Activated CD4-positive, alpha-beta T cell treated with anti-CD3 and anti-CD28 coated beads for 24 hours (primary cell): Measurements from ENCODE around the gene ENDOV.

Experiments used
- DNase-seq, 2 donors: peaks; one replicate each; pipeline ENCODE4 v3.0.0-alpha.2; 2020; ENCODE audit warnings: low read depth in 2 of 2

ENDOV gene

DNA sequence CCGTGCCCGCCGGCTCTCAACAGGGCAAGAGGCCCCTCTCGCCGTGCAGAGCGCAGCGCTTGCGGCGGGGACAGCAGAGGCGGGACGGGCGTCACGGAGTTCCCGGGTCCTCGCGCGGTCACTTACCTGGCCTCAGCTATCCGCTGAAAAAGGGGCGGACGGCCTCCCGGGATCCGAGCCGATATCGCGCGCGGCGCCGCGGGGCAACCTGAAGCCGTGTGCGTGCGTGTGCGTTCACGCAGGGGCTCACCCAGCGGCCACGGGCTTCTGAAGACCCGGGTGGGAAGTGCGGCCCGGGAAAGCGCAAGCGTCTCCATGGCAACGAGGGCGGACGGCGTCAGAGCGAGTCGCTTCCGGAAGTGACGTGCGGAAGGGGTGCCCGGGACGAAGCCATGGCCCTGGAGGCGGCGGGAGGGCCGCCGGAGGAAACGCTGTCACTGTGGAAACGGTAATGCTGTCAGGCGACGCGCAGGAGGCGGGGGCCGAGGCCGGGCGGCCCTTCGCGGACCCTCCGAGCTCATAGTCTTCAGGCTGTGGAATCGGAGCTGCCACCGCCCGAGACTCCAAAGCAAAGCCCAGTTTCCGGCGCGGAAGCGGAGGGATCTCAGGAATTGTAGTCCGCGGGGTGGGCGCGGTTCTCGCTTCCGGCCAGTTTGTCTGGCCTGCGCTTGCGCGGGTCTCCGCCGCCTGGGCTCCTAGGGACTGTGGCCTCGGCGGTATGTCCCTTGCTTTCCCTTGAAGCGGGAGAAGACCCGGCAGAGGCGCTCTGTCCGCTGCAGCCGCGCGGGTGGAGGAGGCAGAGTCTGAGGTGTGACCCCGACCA lies at the start of gene ENDOV:
Gene ENDOV, plus strand, starts transcription at position 365 of the 823 bp plus-strand sequence. Its CDS starts 28 bp downstream, at position 393.
- peak; percentile 88 to 91 for DNase-seq

GRCh38 chr17:80365983-80366382 lies 49.0 kb upstream of the ENDOV start:
- DNase-seq: no peak

- DNase-seq: no peak
These were observed 47.5 kb upstream of the ENDOV start for GRCh38 chr17:80367503-80367902.

GRCh38 chr17:80371196-80371595 lies 43.8 kb upstream of the ENDOV start:
- no peak for DNase-seq

DNA sequence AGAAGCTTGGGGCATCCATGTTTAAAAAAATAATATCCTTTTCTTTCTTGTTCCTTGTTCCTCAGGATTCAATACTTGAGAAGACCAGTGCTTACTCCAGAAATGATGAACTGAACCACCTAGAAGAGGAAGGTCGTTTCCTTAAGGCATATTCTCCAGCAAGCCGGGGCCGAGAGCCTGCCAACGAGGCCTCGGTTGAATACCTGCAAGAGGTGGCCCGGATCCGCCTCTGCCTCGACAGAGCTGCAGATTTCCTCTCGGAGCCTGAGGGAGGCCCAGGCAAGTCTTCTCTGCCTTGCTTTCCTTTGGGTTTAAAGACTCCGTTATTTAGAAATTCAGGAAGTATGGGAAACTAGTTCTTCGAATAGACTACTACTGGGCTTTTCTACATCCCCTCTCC lies 42.5 kb upstream of the ENDOV start:
- no peak for DNase-seq

- no peak for DNase-seq
These were observed 41.9 kb upstream of the ENDOV start for GRCh38 chr17:80372922-80373570.

DNA sequence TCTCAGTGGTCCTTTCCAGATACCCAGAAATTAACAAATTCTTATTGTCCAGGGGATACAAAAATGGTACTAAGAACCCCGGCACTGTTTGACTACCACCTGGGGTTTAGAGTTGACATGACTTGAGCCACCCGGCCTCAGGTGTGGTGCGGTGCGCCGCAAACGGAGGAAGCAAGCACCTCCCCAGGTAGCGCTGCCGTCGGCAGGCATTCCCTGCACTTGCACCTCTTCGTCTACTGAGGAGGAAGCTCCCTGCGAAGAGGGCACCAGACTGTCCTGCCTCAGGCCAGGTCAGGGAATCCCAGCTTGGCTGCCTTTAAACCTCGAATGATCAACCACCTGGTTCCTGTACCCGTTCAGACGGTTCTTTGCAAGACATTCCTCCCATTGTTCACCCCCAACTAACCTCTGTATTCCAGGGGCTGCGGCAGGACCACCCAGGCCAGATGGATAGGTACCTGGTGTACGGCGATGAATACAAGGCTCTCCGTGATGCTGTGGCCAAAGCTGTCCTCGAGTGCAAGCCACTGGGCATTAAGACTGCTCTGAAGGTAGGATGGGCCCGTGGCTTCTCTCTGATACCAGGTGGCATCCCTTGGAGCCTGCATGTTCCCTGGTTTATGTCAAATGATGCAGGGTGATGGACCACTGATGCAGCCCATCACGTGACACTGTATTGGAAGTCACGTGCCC lies 40.8 kb upstream of the ENDOV start:
- DNase-seq: no peak

GRCh38 chr17:80374732-80375585 lies 40.0 kb upstream of the ENDOV start:
- DNase-seq: no peak

DNA sequence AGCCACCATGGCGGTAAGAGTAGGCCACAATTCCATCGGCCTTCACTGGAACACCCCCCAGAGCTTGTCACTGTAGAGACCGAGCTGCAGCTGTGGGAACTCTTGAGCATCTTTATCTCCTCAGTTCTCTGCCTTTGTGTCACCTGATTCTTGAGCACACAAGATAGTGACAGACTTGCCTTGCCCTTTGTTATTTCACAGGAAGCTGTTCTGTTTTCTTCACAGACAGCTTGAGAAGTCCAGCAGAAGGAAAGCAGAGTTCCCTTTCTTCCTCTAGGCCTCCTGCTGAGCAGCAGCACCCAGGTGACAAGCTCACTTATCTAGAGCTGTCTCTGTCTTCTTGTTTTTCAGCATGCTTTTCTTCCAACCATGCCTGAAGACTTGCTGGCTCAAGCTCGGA lies 38.4 kb upstream of the ENDOV start:
- no peak for DNase-seq

DNA sequence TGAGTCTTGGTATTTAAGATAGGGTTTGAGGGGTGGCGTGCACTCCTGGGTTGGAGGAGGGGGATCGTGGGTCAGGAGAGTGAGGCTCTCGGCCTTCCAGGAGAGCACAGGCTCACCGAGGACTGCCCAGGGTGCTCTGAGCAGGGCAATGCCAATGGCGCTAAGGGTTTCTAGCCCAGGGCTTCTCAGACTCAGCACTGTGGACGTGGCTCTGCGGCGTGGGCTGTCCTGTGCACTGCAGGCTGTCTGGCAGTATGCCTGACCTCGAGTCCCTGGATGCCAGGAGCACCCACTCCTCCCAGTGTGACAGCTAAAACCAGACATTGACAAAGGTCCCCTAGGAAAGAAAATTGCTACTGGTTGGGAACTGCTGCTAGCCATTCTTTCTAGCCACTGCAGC lies 37.2 kb upstream of the ENDOV start:
- DNase-seq: no peak

DNA sequence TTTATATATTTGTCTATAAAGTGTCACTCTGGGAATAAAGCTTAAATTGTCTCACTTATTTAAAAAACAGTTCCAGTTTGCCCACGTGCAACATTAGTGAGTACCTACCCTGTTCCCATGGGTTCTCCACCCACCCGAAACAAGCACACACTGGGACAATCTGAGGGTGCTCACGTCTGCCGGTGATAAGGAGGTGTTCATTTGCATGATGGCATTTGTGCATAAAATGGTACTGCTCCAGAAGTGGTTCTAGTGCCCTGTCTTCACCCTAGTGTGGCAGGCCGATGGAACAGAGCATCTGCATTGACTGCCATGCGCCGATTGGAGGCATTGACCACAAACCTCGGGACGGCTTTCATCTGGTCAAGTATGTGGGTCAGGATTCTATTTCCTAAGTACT lies 35.6 kb upstream of the ENDOV start:
- no peak for DNase-seq

DNA sequence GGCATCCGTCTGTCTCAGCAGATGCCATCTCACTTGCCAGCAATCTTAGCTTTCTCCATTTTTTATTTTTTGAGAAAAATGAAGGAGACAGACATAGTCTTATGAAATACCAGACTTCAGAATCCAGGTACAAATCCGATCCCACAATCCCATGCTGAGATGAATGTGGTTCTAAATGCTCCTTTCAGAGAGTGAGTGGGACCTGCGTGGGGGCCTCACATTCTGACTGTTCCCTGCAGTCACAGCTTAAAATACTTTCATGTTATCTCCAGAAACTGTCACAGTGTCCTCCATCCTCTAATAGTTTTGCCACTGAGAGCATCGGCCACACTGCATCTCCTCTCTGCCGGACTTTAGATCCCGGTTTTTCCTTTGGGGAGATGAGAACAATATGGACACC lies 34.9 kb upstream of the ENDOV start:
- DNase-seq: no peak

DNA sequence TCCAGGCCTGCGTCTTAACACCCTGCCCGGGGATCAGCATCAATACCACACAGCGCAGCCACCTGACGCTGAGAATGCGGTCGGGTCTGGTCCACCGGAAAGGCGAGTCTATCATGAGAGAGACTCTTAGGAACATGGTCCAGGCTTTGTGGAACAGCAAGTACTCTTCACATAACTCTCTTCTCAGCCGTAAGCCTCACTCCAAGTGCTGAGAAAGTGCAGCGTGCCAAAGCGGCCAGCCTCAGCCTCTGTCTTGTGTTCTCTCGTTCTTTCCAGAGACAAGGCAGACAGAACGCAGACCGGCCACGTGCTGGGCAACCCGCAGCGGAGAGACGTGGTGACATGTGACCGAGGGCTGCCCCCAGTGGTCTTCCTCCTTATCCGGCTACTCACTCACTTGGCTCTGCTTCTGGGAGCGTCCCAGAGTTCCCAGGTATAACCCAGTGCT lies 34.4 kb upstream of the ENDOV start:
- DNase-seq: no peak

DNA sequence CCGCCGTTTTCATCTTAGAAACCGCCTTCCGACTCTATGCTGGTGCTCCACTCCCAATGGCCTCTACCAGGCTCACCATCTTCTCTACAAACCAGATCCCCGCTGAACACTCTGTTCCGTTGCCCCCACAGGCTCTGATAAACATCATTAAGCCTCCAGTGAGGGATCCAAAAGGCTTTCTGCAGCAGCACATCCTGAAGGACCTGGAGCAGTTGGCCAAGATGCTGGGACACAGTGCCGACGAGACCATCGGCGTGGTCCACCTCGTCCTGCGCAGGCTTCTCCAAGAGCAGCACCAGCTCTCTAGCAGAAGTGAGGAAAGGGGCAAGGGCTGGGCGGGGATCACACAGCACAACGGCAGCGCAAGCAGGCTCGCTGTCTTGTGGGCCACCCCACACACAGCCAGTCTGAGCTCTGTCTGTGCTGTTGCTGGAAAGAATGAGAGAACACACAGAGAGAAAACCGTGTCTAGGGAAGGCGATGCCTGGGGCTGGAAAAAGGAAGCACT lies 33.5 kb upstream of the ENDOV start:
- DNase-seq: no peak

GRCh38 chr17:80382446-80382845 lies 32.5 kb upstream of the ENDOV start:
- DNase-seq: no peak

DNA sequence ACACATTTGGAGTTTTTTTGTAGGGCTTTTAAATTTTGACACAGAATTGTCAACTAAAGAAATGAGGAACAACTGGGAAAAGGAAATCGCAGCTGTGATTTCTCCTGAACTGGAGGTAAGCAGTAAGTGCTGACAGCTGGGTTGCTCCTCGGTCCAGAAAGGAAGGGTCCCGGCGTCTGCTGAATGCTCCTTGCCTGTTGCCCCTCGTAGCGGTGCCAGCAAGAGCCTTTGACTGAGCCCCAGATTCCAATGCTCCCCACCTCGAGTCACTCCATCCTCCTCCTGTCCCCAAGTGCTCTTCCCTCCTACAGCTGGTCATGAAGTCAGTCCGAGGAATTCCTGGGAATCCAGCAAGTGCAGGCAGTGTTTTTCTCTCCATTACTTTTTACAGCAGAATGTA lies 32.0 kb upstream of the ENDOV start:
- DNase-seq: no peak

DNA sequence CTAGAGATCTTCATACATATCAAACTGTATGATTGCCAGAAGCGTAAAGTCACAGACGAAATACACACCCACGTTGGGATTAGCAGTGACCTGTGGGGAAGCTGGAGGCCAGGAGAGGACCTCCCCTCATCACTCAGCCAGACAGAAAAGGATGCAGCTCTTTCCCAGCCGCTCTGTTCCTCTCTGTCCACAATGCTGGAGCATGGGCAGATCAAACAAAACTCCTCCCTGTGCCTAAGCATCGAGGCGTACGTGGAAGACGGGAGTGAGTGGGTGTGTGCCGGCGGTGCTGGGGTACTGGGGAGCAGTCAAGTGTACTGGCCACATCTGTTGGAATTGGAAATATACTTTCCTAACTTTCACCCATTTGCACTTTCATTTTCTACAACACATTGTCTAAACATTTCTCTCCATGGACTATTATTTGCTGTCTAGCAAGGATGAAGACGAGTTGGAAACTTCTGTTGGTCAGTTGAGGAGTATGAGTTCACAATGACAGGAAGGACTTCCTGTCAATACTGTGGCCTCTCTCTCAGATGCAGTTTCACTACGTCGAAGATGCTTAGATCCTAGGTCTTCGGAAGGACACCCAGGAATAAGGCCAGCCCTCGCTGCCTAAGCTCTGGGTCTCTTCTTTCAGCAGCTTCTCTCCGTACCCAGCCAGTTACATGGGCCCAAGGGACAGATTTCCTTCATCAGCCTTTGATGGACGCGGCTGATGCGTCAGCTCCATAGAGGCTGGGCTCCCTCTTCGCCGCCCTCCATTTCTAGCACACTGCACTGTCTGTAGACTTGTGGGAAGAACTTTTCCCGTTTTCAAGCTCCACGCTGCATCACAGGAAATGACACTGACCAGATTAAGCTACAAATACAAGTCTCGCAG lies 30.6 kb upstream of the ENDOV start:
- DNase-seq: no peak

DNA sequence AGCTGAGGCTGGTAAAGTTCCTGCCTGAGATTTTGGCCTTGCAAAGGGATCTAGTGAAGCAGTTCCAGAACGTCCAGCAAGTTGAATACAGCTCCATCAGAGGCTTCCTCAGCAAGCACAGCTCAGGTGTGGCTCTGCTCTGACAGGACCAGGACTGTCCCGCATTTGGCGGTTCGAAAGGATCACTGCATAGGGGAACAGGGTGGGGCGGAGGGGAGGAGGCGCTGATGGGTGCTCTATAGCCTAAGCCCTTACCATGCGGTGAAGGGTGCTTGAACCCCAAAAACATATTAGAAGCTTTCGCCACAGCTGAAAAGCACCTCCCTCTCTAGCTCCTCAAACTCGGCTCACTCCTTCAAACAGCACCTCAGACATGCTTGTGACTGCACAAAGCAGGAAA lies 29.9 kb upstream of the ENDOV start:
- no peak for DNase-seq

- no peak for DNase-seq
These were observed 28.6 kb upstream of the ENDOV start for GRCh38 chr17:80386341-80386740.

DNA sequence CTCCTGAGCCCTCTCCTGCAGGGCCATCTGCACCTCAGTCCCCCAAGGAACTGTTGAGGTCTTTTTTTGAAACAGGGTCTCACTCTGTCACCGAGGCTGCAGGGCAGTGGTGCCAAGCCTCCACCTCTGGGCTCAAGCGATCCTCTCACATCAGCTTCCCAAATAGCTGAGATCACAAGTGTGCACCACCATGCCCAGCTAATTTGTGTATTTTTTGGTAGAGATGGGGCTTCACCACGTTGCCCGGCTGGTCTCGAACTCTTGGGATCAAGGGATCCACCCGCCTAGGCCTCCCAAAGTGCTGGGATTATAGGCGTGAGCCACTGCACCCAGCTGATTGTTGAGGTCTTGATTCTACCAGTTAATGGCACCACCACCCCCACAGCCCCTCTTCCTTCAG lies 27.9 kb upstream of the ENDOV start:
- DNase-seq: no peak

GRCh38 chr17:80388175-80388574 lies 26.8 kb upstream of the ENDOV start:
- DNase-seq: no peak
